ENCODE data around the gene MOGAT2. TPM values are rescaled to one million over a fixed set of nuclear protein-coding genes. Genes with fewer than 3 reads are reported as not detected.
A peak's percentile ranks its signal among the peaks of the same experiment; 100 is the strongest.

MOGAT2 gene
- total RNA-seq, 1 experiment from 2014 or later = not detected

- Histone ChIP-seq H3K4me1 (ENCODE audit: insufficient read depth, low read length) (peaks cover 7% of the 10 kb centered on the region; the same call in 1 of the 2 replicates), H3K9me2 (replicated peaks; ENCODE audit: low read length) (no peaks in the 10 kb centered on the region), H3K9me3 (ENCODE audit: low read length) (no peaks in the 10 kb centered on the region), H3K4me3 (ENCODE audit: low read length) (no peak overlapping the region), H2AFZ (ENCODE audit: low read length) (no peak overlapping the region), H3K4me2 (ENCODE audit: low read length) (no peak overlapping the region), H3K79me2 (ENCODE audit: low read length) (no peaks in the 10 kb centered on the region), H3K9ac (ENCODE audit: low read length) (no peak overlapping the region), H4K20me1 (ENCODE audit: low read length) (no peaks in the 10 kb centered on the region), H3K27me3 (ENCODE audit: low read length) (0 out of 2 replicates have a peak, but pooled peaks cover 3% of the 10 kb centered on the region), H3K36me3 (ENCODE audit: low read depth, low read length) (no peaks in the 10 kb centered on the region), H3F3A (ENCODE audit: low read length, unreplicated experiment) (no peaks in the 10 kb centered on the region), H3K27ac (ENCODE audit: low read length) (no peak overlapping the region)
- BruUV-seq (replicated peaks) = no TSS peak
- no peak for TF ChIP-seq EZH2 (IDR thresholded peaks at IDR 0.05; ENCODE audit: low read length, unreplicated experiment)
- no peak for TF ChIP-seq CTCF (conservative IDR thresholded peaks at IDR 0.05; ENCODE audit: low read depth, low read length)
- TF ChIP-seq EZH2phosphoT487 (IDR thresholded peaks at IDR 0.05; ENCODE audit: borderline replicate concordance, low read length) = no peak
- CTCF ChIA-PET = no interaction called here
- ATAC-seq (no peak), DNase-seq (no peak)
- POLR2A ChIA-PET (ENCODE audit: unreplicated experiment) = no interaction called here
- intact Hi-C loops (cut with micrococcal nuclease) = no loop called here
Measured at GRCh38 chr11:75733071-75733430, 15.4 kb downstream of the MOGAT2 start.

DNA sequence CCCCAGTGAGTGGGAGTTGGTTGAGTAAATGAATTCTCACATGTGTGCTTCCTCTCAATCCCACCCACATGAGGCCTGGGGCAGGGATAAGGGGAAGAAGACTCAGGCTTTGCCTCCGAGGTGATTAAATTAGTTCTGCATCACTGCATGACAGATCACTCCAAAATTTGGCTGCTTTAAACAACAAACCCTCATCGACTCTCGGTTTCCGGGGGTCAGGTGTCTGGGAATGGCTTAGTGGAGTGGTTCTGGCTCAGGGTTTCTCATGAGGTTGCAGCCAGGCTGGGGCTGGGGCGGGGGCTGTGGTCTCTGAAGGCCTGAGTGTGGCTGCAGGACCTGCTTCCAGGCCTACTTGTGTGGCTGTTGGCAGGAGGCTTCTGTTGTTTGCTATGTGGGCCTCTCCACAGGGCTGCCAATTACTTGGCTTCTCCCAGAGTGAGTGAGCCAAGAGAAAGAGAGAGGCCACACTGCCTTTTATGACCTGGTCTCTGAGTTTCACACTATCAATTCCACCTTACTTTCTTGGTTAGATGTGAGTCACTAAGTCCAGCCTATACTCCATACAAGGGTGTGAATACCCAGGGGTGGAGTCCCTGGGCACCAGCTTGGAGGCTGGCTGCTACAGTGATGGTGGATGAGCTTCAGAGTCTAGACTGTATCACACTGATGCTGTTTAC, 15.9 kb downstream of the MOGAT2 start:
- DNase-seq (peak; percentile 31), ATAC-seq (peak; percentile 37; the same call in 1 of the 2 replicates)
- Histone ChIP-seq H2AFZ (ENCODE audit: low read length) (no peak overlapping the region), H3K36me3 (ENCODE audit: low read depth, low read length) (no peaks in the 10 kb centered on the region), H3F3A (ENCODE audit: low read length, unreplicated experiment) (no peaks in the 10 kb centered on the region), H3K9me3 (ENCODE audit: low read length) (no peaks in the 10 kb centered on the region), H3K9ac (ENCODE audit: low read length) (no peak overlapping the region), H3K4me2 (ENCODE audit: low read length) (no peak overlapping the region), H4K20me1 (ENCODE audit: low read length) (no peaks in the 10 kb centered on the region), H3K4me3 (ENCODE audit: low read length) (no peak overlapping the region), H3K79me2 (ENCODE audit: low read length) (no peaks in the 10 kb centered on the region), H3K27ac (ENCODE audit: low read length) (no peak overlapping the region), H3K4me1 (ENCODE audit: insufficient read depth, low read length) (peaks cover 7% of the 10 kb centered on the region; the same call in 1 of the 2 replicates), H3K9me2 (replicated peaks; ENCODE audit: low read length) (no peaks in the 10 kb centered on the region), H3K27me3 (ENCODE audit: low read length) (0 out of 2 replicates have a peak, but pooled peaks cover 3% of the 10 kb centered on the region)
- intact Hi-C loops (cut with micrococcal nuclease) = no loop called here
- no TSS peak for BruUV-seq (replicated peaks)
- POLR2A ChIA-PET (ENCODE audit: unreplicated experiment) = no interaction called here
- CTCF ChIA-PET = no interaction called here
- TF ChIP-seq CTCF (conservative IDR thresholded peaks at IDR 0.05; ENCODE audit: low read depth, low read length) = no peak
- no peak for TF ChIP-seq EZH2 (IDR thresholded peaks at IDR 0.05; ENCODE audit: low read length, unreplicated experiment)
- no peak for TF ChIP-seq EZH2phosphoT487 (IDR thresholded peaks at IDR 0.05; ENCODE audit: borderline replicate concordance, low read length)

GRCh38 chr11:75734491-75735180, 17.0 kb downstream of the MOGAT2 start:
- Histone ChIP-seq H3K36me3 (ENCODE audit: low read depth, low read length) (no peaks in the 10 kb centered on the region), H4K20me1 (ENCODE audit: low read length) (no peaks in the 10 kb centered on the region), H3F3A (ENCODE audit: low read length, unreplicated experiment) (no peaks in the 10 kb centered on the region), H3K9ac (ENCODE audit: low read length) (no peak overlapping the region), H2AFZ (ENCODE audit: low read length) (no peak overlapping the region), H3K4me1 (ENCODE audit: insufficient read depth, low read length) (peaks cover 7% of the 10 kb centered on the region; the same call in 1 of the 2 replicates), H3K27ac (ENCODE audit: low read length) (no peak overlapping the region), H3K9me2 (replicated peaks; ENCODE audit: low read length) (no peaks in the 10 kb centered on the region), H3K9me3 (ENCODE audit: low read length) (no peaks in the 10 kb centered on the region), H3K79me2 (ENCODE audit: low read length) (no peaks in the 10 kb centered on the region), H3K4me2 (ENCODE audit: low read length) (no peak overlapping the region), H3K4me3 (ENCODE audit: low read length) (no peak overlapping the region), H3K27me3 (ENCODE audit: low read length) (0 out of 2 replicates have a peak, but pooled peaks cover 3% of the 10 kb centered on the region)
- DNase-seq (peak; percentile 46), ATAC-seq (no peak; the same call in 1 of the 2 replicates)
- no TSS peak for BruUV-seq (replicated peaks)
- ChIA-PET CTCF (no interaction called here), POLR2A (ENCODE audit: unreplicated experiment) (no interaction called here)
- no peak for TF ChIP-seq EZH2phosphoT487 (IDR thresholded peaks at IDR 0.05; ENCODE audit: borderline replicate concordance, low read length)
- TF ChIP-seq CTCF (conservative IDR thresholded peaks at IDR 0.05; ENCODE audit: low read depth, low read length) = no peak
- no peak for TF ChIP-seq EZH2 (IDR thresholded peaks at IDR 0.05; ENCODE audit: low read length, unreplicated experiment)
- intact Hi-C loops (cut with micrococcal nuclease) = no loop called here
